ENCODE results near the gene CAMK1G. TPM values are rescaled to one million over a fixed set of nuclear protein-coding genes. Genes with fewer than 3 reads are reported as not detected.

The CAMK1G gene
- total RNA-seq, 1 donor from 2014 or later = 3.8 TPM

DNA sequence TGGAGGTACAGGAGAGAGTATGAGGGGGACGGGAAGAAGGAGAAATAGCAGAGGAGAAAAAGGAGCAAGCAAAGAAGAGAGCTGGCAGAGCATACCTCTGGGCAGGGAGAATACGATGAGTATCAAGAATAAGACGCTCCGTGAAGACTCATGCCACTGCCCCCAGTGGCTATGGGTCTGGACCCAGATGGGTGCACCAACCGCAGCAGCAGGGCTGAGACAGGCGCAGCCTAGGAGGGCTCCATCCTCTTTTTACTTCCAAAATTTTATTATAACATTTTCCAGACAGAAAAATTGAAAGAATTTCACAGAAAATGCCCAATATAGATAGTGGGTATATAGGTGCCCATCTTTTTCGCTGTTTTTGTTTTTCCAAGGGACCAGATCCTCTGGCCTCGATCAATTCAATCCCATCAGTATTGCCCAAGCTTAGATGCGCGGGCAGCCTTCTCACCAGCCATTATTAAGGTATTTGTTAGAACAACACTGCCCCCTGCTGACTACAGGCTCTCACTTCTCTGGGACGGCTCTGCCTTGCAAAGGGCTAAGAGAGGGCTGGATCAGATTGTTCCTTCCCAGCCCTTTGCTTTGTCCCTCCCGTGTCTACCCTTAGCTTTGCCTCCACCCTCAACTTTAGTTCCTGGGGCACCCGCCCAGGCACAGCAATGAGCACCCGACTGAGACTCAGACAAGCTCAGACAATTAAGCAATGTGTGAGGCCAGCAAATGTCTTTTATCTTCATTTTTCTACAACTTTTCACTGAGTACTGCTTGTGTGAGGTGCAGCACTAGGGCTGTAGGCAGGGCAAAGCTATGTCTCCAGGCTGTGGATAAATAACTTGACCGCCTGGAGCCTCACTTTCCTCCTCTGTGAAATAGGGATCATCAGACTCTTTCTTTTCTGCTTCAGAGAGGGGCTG is 17.5 kb upstream of the CAMK1G start:
- Mint-ChIP-seq H3K4me3 (no peak overlapping the region), H3K27me3 (ENCODE audit: low read depth) (peaks cover 16% of the 10 kb centered on the region), H3K36me3 (no peaks in the 10 kb centered on the region), H3K4me1 (peaks cover 52% of the 10 kb centered on the region), H3K27ac (no peak overlapping the region), H3K9me3 (no peaks in the 10 kb centered on the region)
- peak; percentile 66 to 86 for DNase-seq (ENCODE audit: low spot score in 2 of 2, unreplicated experiment in 2 of 2)
- TF ChIP-seq, protein P1, sequence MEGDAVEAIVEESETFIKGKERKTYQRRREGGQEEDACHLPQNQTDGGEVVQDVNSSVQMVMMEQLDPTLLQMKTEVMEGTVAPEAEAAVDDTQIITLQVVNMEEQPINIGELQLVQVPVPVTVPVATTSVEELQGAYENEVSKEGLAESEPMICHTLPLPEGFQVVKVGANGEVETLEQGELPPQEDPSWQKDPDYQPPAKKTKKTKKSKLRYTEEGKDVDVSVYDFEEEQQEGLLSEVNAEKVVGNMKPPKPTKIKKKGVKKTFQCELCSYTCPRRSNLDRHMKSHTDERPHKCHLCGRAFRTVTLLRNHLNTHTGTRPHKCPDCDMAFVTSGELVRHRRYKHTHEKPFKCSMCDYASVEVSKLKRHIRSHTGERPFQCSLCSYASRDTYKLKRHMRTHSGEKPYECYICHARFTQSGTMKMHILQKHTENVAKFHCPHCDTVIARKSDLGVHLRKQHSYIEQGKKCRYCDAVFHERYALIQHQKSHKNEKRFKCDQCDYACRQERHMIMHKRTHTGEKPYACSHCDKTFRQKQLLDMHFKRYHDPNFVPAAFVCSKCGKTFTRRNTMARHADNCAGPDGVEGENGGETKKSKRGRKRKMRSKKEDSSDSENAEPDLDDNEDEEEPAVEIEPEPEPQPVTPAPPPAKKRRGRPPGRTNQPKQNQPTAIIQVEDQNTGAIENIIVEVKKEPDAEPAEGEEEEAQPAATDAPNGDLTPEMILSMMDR (IDR thresholded peaks at IDR 0.05; ENCODE audit: unreplicated experiment) = peak; percentile 78

DNA sequence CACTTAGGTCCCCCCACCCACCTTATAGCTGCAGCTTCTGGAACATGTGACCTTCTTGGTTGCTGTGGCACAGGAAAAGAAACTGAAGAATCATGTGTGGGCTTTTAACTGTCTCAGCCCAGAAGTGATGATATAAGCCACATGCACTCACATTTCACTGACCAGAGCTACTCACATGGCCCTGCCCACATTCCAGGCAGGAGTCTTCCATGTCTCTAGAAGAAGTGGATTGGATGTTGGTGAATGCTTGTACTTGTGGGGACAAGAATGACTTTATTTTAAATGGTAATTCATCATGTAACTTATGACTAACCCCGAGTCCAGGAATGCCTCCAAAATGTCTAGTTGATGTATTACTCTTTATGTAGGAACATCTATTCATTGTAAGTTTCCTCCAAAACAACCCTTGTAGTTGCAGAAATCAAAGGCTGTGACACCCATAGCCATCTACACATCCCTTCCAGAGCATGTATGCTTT is 15.8 kb upstream of the CAMK1G start:
- no peak overlapping the region for H3K4me3 Mint-ChIP-seq

DNA sequence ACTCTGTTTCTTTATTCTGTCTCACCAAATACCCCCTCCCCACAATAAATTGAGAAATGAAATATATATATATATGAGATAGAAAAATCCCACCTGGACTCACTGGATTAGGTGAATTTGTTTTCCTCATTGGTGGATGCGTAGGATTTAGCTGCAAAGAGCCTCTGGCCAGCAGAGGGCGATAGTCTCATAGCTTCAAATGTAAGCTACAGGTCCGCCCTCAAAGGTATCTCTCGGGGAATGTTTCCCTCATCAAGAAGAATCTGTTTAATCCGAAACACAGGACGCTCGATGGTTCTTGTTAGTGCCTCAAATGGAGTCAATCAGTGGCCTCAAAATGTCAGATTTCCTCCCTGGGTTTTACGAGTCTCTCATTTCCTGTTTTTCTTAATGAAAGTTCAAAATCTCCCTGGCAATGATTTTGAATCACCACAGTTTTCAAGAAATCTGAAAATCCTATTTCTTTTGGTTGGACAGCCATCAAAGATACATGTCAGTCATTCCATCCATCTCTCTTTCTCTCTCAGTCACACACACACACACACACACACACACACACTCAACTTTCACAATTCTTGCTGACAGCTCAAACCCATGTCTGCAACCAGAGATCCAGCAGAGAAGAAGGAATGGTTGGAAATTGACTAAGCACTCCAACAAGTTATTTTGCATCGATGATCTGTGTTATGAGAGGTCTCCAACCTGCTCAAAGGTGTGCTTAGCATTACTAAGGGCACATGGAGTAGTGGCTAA is 13.9 kb upstream of the CAMK1G start:
- H3K36me3 Mint-ChIP-seq = no peaks in the 10 kb centered on the region
- H3K27ac Mint-ChIP-seq = no peak overlapping the region
- H3K9me3 Mint-ChIP-seq = no peaks in the 10 kb centered on the region
- peak; percentile 57 to 80 for DNase-seq (ENCODE audit: low spot score in 2 of 2, unreplicated experiment in 2 of 2)
- H3K4me1 Mint-ChIP-seq = peaks cover 33% of the 10 kb centered on the region
- TF ChIP-seq, protein P1 (IDR thresholded peaks at IDR 0.05; ENCODE audit: unreplicated experiment) = peak; percentile 86
- H3K4me3 Mint-ChIP-seq = no peak overlapping the region
- H3K27me3 Mint-ChIP-seq (ENCODE audit: low read depth) = peaks cover 47% of the 10 kb centered on the region

More for the DNA sequence above, 15.8 kb upstream of the CAMK1G start:
- Mint-ChIP-seq H3K4me1 (peaks cover 44% of the 10 kb centered on the region), H3K36me3 (no peaks in the 10 kb centered on the region), H3K9me3 (no peaks in the 10 kb centered on the region), H3K27me3 (ENCODE audit: low read depth) (peaks cover 31% of the 10 kb centered on the region), H3K27ac (no peak overlapping the region)
- DNase-seq (ENCODE audit: low spot score in 2 of 2, unreplicated experiment in 2 of 2) = no peak
- TF ChIP-seq, protein P1 (IDR thresholded peaks at IDR 0.05; ENCODE audit: unreplicated experiment) = no peak

DNA sequence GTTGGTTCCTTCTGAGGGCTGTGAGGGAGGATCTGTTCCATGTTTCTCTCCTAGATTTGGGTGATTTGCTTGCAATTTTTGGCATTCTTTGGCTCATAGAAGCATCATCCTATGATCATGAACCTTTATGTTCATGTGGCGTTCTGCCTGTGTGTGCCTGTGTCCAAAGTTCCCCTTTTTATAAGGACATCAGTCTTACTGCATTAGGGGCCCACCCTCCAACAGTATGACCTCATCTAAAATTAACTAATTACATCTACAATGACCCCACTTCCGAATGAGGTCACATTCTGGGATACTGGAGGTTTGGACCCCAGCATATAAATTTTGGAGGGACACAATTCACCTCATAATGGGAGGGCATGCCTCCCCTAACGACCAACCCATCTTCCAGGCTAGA is 12.8 kb upstream of the CAMK1G start:
- TF ChIP-seq, protein P1 (IDR thresholded peaks at IDR 0.05; ENCODE audit: unreplicated experiment) = no peak
- Mint-ChIP-seq H3K4me3 (no peak overlapping the region), H3K4me1 (peaks cover 23% of the 10 kb centered on the region), H3K27ac (no peak overlapping the region), H3K27me3 (ENCODE audit: low read depth) (peaks cover 58% of the 10 kb centered on the region), H3K36me3 (no peaks in the 10 kb centered on the region), H3K9me3 (no peaks in the 10 kb centered on the region)
- no peak for DNase-seq (ENCODE audit: low spot score in 2 of 2, unreplicated experiment in 2 of 2)

DNA sequence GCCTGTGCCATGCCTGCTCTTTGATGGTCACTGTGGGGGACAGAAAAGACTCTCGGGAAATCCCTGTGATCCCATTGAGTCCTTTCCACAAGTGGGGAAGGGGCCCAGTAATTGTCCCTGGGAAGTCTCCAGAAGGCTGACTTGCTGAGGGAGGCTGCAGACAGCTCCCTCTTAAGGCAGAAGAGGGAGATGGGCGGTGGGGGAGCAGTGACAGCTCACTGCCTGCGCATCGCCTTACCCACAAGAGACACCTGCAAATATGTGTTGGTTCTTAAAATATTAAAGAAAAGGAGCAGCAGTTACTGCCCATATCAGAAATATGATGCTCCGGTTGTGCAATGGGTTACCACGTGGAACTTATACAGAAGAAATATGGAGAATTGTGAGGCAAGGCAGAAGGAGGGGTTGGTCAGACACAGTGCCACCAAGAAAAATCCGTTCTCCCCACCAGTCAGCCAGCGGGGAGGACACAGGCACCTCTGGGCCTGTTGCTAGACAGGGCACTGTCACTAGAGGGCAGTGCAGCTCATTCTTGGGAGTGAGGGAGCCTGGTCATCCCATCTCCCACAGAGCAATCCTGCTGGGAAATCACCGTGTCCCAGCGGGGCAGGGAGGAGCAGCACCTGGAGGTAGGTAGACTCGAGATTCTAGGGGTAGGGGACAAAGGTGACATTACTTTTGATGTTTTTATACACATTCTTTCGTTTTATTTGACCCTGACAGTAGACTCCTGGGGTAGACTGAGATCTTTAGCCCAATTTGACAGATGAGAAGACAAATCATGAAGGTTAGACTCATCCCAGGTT is 6.9 kb upstream of the CAMK1G start:
- DNase-seq (ENCODE audit: low spot score in 2 of 2, unreplicated experiment in 2 of 2) = peak; percentile 61 to 90
- Mint-ChIP-seq H3K4me1 (no peaks in the 10 kb centered on the region), H3K36me3 (no peaks in the 10 kb centered on the region), H3K27ac (no peak overlapping the region), H3K27me3 (ENCODE audit: low read depth) (peaks cover 47% of the 10 kb centered on the region), H3K4me3 (no peak overlapping the region), H3K9me3 (no peaks in the 10 kb centered on the region)
- TF ChIP-seq, protein P1 (IDR thresholded peaks at IDR 0.05; ENCODE audit: unreplicated experiment) = peak; percentile 77
